HAP-1 (cell line): ENCODE measurements around the gene JADE1.

Experiments used
- DNase-seq, 2 experiments: peaks; one replicate each; pipeline ENCODE4 v3.0.0-alpha.2; 2016 to 2020; ENCODE audit warnings: low spot score in 2 of 2
- H3K27me3 ChIP-seq: fragments of 250-450 bp; sonication (Bioruptor Pico); 2 replicates; pipeline ENCODE4 v1.5.1; 2020; ENCODE audit warnings: low read depth, mild to moderate bottlenecking, moderate library complexity
- H3K36me3 ChIP-seq: fragments of 250-450 bp; sonication (Bioruptor Pico); replicated peaks from 2 replicates; pipeline ENCODE4 v1.5.1; 2020; ENCODE audit warnings: mild to moderate bottlenecking
- H3K4me1 ChIP-seq: fragments of 250-450 bp; sonication (Bioruptor Pico); 2 replicates; pipeline ENCODE4 v1.5.1; 2020; ENCODE audit warnings: mild to moderate bottlenecking
- H3K4me3 ChIP-seq: fragments of 250-450 bp; sonication (Bioruptor Pico); 2 replicates; pipeline ENCODE4 v1.5.1; 2020; ENCODE audit warnings: mild to moderate bottlenecking, moderate library complexity
- H3K9me3 ChIP-seq: fragments of 250-450 bp; sonication (Bioruptor Pico); 2 replicates; pipeline ENCODE4 v1.5.1; 2020; ENCODE audit warnings: mild to moderate bottlenecking, moderate library complexity
- in situ Hi-C: fragments of 300-500 bp; cut with MboI; formaldehyde crosslinking; loops from 3 replicates; pipeline ENCODE4 v1.14.3; 2020; ENCODE audit warnings: low sequenced_read_pairs, inconsistent platforms, mixed read lengths

Gene JADE1

DNA sequence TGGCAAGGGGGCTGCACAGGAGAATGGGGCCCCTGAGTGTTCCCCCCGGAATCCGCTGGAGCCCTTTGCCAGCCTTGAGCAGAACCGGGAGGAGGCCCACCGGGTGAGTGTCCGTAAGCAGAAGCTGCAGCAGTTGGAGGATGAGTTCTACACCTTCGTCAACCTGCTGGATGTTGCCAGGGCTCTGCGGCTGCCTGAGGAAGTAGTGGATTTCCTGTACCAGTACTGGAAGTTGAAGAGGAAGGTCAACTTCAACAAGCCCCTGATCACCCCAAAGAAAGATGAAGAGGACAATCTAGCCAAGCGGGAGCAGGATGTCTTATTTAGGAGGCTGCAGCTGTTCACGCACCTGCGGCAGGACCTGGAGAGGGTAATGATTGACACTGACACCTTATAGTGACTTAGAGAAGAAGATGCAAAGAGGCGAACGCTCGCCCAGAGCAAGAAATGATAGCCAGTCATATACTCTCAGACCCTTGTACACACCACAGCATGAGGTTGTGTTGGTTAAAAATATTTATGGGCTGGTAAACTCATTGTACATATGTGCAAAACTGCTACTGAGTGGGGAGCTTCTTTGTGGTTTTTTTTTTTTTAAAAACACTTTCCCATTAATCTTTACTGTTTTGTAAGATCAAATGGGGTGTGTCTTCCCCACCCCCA lies 52.5 kb downstream of the JADE1 start:
- in situ Hi-C loops: loop anchor here (5.0 to 10.0 kb wide), 3 partner anchors 295 to 667 kb away; no protein-coding TSS in a partner anchor
- Histone ChIP-seq H3K4me3 (no peak overlapping the region), H3K36me3 (peaks cover 76% of the 10 kb centered on the region), H3K9me3 (no peaks in the 10 kb centered on the region), H3K27me3 (no peaks in the 10 kb centered on the region), H3K4me1 (no peaks in the 10 kb centered on the region)
- no peak for DNase-seq

DNA sequence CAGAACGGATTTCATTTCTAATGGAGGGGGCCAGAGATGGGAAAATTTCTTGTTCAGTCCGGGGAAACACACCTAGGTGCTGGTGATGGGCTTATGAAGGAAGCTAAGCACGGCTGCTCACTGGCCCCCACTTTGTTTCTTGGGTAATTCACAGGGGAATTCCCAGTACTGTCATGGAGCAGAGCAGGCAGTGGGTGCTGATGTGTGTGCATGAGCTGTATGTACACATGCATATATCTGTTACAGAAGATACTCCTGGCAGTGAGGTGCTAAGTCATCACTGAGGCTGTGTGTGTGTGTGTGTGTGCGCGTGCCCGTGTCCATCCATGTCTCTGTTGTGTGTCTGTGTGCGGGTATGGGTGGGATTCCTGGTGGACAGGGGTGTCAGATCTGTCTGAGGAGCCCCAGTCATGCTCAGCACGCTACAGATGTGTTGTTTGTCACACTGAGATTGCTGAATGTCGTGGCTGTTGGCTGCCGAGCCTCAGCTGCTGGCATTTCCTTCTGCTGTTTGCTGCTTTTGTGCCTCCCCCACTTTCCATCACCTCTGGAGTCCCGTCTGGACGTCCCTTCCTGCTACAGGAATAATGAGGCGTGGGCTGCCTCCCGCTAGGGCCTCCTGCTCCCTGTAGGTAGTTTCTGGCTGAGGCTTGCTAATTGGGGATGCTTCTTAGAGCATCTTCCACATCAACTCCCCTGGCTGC lies 53.3 kb downstream of the JADE1 start:
- Histone ChIP-seq H3K27me3 (no peaks in the 10 kb centered on the region), H3K4me1 (no peaks in the 10 kb centered on the region), H3K4me3 (no peak overlapping the region), H3K9me3 (no peaks in the 10 kb centered on the region), H3K36me3 (peaks cover 76% of the 10 kb centered on the region)
- no peak for DNase-seq
- in situ Hi-C loops: loop anchor here (5.0 to 10.0 kb wide), 3 partner anchors 295 to 668 kb away; no protein-coding TSS in a partner anchor

DNA sequence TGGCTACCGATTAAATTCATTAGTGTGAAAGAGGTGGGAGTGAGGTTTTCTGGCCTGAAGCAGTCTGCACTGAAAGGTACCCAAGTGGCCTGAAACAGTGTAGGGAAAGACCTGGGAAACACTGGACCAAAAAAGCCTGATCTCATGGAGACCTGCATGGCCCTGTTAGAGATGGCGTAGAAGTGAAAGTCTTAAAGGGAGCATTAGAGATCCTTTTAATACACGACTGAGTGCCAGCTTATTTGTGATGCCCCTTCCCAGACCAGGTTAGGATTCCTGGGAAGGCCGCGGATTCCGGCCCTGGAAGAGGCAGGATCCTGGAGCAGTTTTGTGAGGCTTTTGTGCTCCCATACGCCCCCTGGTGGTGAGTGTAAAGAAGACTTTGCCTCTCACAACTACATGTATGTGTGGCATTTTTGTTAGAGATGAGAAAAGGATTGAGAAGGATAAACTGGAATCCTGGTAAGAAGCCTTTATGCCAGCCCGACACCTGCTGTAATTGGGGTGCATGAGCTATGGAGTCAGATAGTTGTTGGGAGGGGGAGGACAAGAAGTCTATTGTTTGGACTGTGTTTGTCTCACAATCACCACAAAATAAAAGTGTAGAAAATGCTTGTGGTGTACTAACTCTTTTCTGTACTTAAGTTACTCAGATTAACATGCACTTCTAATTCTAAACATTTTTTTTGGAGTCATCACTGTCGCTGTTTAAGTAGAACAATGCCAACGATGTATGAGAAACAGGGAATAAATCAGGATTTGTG lies 54.0 kb downstream of the JADE1 start:
- DNase-seq: peak; percentile 71 to 91
- Histone ChIP-seq H3K4me3 (no peak overlapping the region), H3K4me1 (no peaks in the 10 kb centered on the region), H3K27me3 (no peaks in the 10 kb centered on the region), H3K9me3 (no peaks in the 10 kb centered on the region), H3K36me3 (peaks cover 77% of the 10 kb centered on the region)
- in situ Hi-C loops: loop anchor here (5.0 to 10.0 kb wide), 3 partner anchors 296 to 669 kb away; no protein-coding TSS in a partner anchor

DNA sequence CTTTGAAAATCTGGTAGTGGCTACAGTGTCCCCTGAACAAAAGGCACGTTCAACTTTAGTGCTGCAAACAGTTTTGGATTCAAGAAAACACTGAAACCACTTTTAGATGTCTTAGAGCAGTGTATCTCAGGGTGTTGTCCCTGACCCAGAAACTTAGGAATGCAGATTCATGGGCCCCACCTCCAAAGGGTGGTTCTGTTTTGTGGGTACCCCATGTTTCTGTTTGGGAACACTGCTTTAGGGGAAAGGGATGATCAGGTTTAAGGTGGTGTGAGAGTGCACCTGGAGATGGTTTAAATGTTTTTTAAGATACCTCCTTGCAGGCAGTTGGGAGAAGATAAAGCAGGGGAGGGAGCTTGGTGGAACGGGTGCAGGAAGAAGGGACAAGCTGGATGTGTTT lies 55.6 kb downstream of the JADE1 start:
- H3K9me3 ChIP-seq: no peaks in the 10 kb centered on the region
- H3K4me1 ChIP-seq: no peaks in the 10 kb centered on the region
- no peaks in the 10 kb centered on the region for H3K27me3 ChIP-seq
- no peak overlapping the region for H3K4me3 ChIP-seq
- in situ Hi-C loops: loop anchor here (10.0 kb wide), 2 partner anchors 410 to 670 kb away; no protein-coding TSS in a partner anchor
- no peak for DNase-seq
- peaks cover 79% of the 10 kb centered on the region for H3K36me3 ChIP-seq

DNA sequence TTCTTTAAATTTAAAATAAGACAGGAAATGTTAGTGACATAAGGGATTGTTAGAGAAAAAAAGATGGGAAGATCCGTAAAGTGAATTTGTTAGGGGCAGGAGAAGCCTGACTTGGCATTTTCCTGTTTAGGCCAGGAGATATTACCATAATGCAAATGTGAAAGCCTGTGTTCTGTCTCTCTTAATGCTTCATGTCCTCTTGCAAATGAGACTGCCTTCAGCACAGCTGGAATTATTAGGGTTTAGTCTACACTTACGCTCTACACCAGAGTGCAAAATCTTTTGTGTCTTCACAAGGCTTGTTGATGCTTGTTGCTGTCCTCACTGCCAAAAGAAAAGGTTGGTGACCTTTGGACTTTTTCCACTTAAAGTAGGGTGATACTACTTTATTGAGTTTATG lies 56.8 kb downstream of the JADE1 start:
- Histone ChIP-seq H3K4me3 (no peak overlapping the region), H3K4me1 (no peaks in the 10 kb centered on the region), H3K36me3 (peaks cover 78% of the 10 kb centered on the region), H3K9me3 (no peaks in the 10 kb centered on the region), H3K27me3 (no peaks in the 10 kb centered on the region)
- in situ Hi-C loops: loop anchor here (10.0 kb wide), 2 partner anchors 411 to 671 kb away; no protein-coding TSS in a partner anchor
- no peak for DNase-seq

DNA sequence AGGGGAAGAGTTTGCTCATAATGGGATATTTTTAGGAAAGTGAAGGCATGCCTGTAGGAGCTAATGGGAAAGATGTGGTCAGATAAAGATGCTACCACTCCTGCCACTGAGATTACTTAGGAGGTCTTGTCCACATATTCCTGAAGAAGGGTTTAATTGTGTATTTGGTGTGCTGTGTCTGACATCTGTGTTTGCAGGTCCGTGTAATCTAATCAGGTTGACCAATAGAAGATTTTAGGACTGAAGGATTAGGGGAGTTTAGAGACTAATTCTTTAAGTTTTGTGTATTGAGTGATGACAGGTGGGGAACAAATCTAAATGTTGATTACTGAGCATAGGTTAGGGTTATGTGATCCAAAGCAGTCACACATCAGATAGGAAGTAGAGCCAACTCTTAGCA lies 57.2 kb downstream of the JADE1 start:
- no peak overlapping the region for H3K4me3 ChIP-seq
- peaks cover 77% of the 10 kb centered on the region for H3K36me3 ChIP-seq

DNA sequence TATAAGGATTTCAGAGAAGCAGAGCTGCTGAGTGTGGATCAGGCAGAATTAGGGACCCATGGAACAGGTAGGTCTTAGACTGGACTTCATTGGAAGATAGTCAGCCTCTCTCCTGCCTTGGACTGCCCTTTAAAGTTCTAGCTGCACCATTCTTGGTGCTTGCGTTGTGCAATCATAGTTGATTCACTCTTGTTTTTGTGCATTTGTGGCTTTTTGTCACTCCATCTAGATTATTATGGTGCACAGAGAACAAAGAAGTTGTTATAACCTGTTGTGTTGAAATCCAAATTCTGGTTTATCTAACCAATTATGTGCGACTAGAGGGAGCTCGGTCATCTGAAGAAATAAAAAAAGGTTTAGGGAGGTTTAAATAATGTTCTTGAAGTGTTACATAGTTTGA lies 59.3 kb downstream of the JADE1 start:
- Histone ChIP-seq H3K4me1 (no peaks in the 10 kb centered on the region), H3K36me3 (peaks cover 81% of the 10 kb centered on the region), H3K9me3 (no peaks in the 10 kb centered on the region), H3K27me3 (no peaks in the 10 kb centered on the region), H3K4me3 (no peak overlapping the region)
- DNase-seq: no peak
- in situ Hi-C loops: loop anchor here (10.0 kb wide), 2 partner anchors 414 to 674 kb away; no protein-coding TSS in a partner anchor

More for the DNA sequence above, 57.2 kb downstream of the JADE1 start:
- DNase-seq: no peak
- in situ Hi-C loops: loop anchor here (10.0 kb wide), 2 partner anchors 412 to 672 kb away; no protein-coding TSS in a partner anchor
- no peaks in the 10 kb centered on the region for H3K9me3 ChIP-seq
- no peaks in the 10 kb centered on the region for H3K4me1 ChIP-seq
- no peaks in the 10 kb centered on the region for H3K27me3 ChIP-seq

DNA sequence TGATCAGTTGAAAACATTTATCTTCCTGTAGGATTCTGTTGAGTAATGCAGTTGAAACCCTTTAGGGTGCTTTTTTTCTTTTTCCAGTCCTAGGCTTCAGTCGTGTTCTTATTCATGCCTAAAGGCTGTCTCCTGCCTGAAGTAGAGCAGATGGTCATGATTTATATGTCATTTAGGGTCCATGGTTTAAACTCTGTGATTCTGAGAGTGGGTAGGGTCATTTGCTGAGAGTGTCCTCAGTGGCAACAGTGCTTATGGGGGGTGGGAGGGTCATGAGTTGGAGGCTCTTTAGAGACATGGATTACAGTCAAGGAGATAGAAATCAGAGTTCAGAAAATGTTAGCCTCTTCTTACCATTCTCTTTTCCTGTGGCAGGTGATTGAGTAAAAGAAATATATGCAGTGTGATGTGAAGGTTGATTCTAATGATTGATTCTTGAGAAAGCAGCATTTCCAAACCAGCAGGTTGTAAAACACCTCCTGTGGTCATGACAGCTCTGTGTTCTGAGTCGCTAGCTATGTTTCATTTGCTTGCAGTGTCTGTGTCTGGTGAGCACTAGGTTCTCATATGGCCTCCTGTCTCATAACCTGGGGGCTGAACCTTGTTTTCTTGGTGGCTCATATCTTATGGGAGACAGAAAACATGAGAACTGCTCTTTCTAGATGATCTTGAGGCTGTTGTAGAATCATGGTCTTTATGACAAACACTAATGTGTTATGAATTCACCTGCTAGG lies 60.4 kb downstream of the JADE1 start:
- H3K9me3 ChIP-seq: no peaks in the 10 kb centered on the region
- H3K4me3 ChIP-seq: no peak overlapping the region
- H3K4me1 ChIP-seq: no peaks in the 10 kb centered on the region
- H3K36me3 ChIP-seq: peaks cover 74% of the 10 kb centered on the region
- in situ Hi-C loops: loop anchor here (10.0 kb wide), 2 partner anchors 415 to 675 kb away; no protein-coding TSS in a partner anchor
- no peaks in the 10 kb centered on the region for H3K27me3 ChIP-seq
- no peak for DNase-seq

DNA sequence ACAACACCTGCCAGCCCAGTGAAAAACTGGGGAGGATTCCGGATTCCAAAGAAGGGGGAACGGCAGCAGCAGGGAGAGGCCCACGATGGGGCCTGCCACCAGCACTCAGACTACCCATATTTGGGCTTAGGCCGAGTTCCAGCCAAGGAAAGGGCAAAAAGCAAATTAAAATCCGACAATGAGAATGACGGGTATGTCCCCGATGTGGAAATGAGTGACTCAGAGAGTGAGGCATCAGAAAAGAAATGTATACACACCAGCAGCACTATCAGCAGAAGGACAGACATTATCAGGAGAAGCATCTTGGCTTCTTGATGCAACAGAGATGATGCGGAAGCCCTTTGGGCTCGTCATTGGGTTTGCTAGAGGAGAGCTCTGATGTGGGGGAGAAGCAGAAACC lies 62.4 kb downstream of the JADE1 start:
- H3K27me3 ChIP-seq: no peaks in the 10 kb centered on the region
- H3K36me3 ChIP-seq: peaks cover 73% of the 10 kb centered on the region
- no peaks in the 10 kb centered on the region for H3K9me3 ChIP-seq
- H3K4me3 ChIP-seq: no peak overlapping the region
- DNase-seq: no peak
- H3K4me1 ChIP-seq: no peaks in the 10 kb centered on the region
- in situ Hi-C loops: no loop called here

DNA sequence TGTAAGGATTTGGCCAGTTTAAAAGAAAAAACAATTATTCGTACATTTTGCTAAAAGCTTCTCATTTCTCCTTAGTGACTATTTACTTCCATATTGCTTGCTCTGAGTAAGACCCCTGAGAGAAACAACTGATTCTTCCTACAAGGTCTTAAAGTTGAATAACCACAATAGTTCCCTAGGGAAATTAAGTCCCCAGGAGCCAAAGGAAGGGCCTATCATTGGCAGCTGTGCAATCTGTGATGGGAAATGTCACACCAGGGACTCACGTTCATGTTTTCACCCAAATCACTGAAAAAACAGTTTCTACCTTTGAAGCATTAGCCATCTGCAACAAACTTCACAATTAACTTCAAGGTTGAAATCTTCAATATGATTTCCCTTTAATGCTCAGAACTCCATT lies 66.7 kb downstream of the JADE1 start:
- H3K36me3 ChIP-seq: peaks cover 33% of the 10 kb centered on the region
- in situ Hi-C loops: no loop called here

DNA sequence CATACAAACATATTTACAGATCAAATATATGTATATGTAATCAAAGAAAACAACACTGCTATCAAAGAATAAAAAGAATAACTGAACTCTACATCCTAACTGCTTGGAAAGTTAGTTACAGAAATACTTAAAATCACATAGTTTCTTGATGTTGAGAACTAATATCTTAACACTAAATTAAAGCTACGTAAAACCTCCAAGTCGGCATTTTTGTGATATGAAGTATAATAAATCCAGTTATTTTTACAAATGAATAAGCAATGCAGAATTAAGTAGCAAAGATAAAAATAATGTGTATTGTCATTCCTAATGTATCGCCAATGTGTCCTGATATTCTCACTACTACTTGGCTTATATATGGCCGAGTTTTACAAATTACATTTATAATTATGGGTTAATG lies 68.4 kb downstream of the JADE1 start:
- in situ Hi-C loops: no loop called here
- DNase-seq: no peak
- Histone ChIP-seq H3K4me3 (no peak overlapping the region), H3K4me1 (no peaks in the 10 kb centered on the region), H3K27me3 (no peaks in the 10 kb centered on the region), H3K9me3 (no peaks in the 10 kb centered on the region), H3K36me3 (peaks cover 18% of the 10 kb centered on the region)

More for the DNA sequence above, 66.7 kb downstream of the JADE1 start:
- H3K4me1 ChIP-seq: no peaks in the 10 kb centered on the region
- H3K9me3 ChIP-seq: no peaks in the 10 kb centered on the region
- H3K4me3 ChIP-seq: no peak overlapping the region
- H3K27me3 ChIP-seq: no peaks in the 10 kb centered on the region
- no peak for DNase-seq

DNA sequence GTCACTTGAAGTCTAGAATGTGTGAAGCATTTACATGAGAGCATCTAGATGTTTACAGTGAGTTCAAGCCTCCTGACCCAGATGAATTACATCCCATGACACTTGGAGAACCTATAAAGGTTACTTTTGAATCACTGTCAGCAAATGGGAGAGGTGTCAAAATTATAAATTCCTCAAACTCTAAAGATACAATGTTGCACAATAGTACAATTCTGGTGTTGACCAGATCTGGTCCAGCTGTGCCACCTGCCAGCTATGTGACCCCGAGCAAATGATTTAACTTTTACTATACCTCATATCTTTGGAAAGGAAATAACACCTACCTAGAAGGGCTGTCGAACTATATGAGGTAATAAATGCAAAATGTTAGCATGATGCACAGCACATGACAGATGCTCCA lies 69.8 kb downstream of the JADE1 start:
- no peak for DNase-seq
- Histone ChIP-seq H3K36me3 (peaks cover 12% of the 10 kb centered on the region; the same call in 1 of the 2 replicates), H3K4me1 (no peaks in the 10 kb centered on the region), H3K27me3 (no peaks in the 10 kb centered on the region), H3K4me3 (no peak overlapping the region), H3K9me3 (no peaks in the 10 kb centered on the region)
- in situ Hi-C loops: no loop called here

DNA sequence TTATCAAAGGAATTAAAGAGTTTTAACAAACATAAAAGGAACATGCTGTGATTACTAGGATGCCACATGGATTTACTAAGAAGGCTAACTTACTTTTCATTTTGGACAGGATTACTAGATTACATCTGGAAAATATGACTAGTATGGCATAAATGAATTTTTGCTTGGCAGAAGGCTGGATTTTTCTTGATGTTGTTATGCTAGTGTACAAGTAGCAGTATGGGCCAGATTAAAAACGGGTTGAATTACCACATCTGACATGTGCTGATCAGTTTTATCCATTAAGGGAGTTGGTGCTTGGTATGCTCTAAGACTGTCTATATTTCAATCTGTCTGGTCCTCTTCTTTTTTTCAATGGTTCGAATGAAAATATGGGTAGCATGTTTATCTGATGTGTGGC lies 70.5 kb downstream of the JADE1 start:
- peaks cover 12% of the 10 kb centered on the region; the same call in 1 of the 2 replicates for H3K36me3 ChIP-seq
- in situ Hi-C loops: no loop called here
- no peaks in the 10 kb centered on the region for H3K9me3 ChIP-seq
- no peak overlapping the region for H3K4me3 ChIP-seq
- H3K27me3 ChIP-seq: no peaks in the 10 kb centered on the region
- H3K4me1 ChIP-seq: no peaks in the 10 kb centered on the region
- DNase-seq: no peak
